Measurements from ENCODE around the gene SIN3B.

SIN3B gene

GRCh38 chr19:16892868-16893685 is 63.9 kb downstream of the SIN3B start:
- Histone ChIP-seq H3K4me3 (ENCODE audit: low read depth in 1 of 2, low read length in 2 of 2) (no peak overlapping the region), H3K36me3 (ENCODE audit: insufficient read depth, low read length) (no peaks in the 10 kb centered on the region), H3K27me3 (ENCODE audit: control insufficient read depth in 1 of 2, insufficient read depth in 2 of 2, low read length in 2 of 2) (peaks cover 0 to 27% of the 10 kb centered on the region in 2 donors), H3K4me1 (ENCODE audit: insufficient read depth, low read length) (no peaks in the 10 kb centered on the region), H3K9ac (ENCODE audit: low read length) (no peak overlapping the region), H3K9me3 (ENCODE audit: low read length) (no peaks in the 10 kb centered on the region), H3K27ac (ENCODE audit: low read depth, low read length) (no peak overlapping the region)

GRCh38 chr19:16893686-16893989 is 64.4 kb downstream of the SIN3B start:
- Histone ChIP-seq H3K27ac (ENCODE audit: low read depth, low read length) (no peak overlapping the region), H3K9ac (ENCODE audit: low read length) (no peak overlapping the region), H3K9me3 (ENCODE audit: low read length) (no peaks in the 10 kb centered on the region), H3K27me3 (ENCODE audit: control insufficient read depth in 1 of 2, insufficient read depth in 2 of 2, low read length in 2 of 2) (peaks cover 0 to 26% of the 10 kb centered on the region in 2 donors), H3K4me3 (ENCODE audit: low read depth in 1 of 2, low read length in 2 of 2) (no peak overlapping the region), H3K4me1 (ENCODE audit: insufficient read depth, low read length) (no peaks in the 10 kb centered on the region), H3K36me3 (ENCODE audit: insufficient read depth, low read length) (no peaks in the 10 kb centered on the region)

GRCh38 chr19:16894080-16894479 is 64.9 kb downstream of the SIN3B start:
- Histone ChIP-seq H3K27ac (ENCODE audit: low read depth, low read length) (no peak overlapping the region), H3K27me3 (ENCODE audit: control insufficient read depth in 1 of 2, insufficient read depth in 2 of 2, low read length in 2 of 2) (peaks cover 0 to 21% of the 10 kb centered on the region in 2 donors), H3K9me3 (ENCODE audit: low read length) (no peaks in the 10 kb centered on the region), H3K9ac (ENCODE audit: low read length) (no peak overlapping the region), H3K4me1 (ENCODE audit: insufficient read depth, low read length) (no peaks in the 10 kb centered on the region), H3K36me3 (ENCODE audit: insufficient read depth, low read length) (no peaks in the 10 kb centered on the region), H3K4me3 (ENCODE audit: low read depth in 1 of 2, low read length in 2 of 2) (no peak overlapping the region)

- Histone ChIP-seq H3K9me3 (ENCODE audit: low read length) (no peaks in the 10 kb centered on the region), H3K27ac (ENCODE audit: low read depth, low read length) (no peak overlapping the region)
Measured at GRCh38 chr19:16895467-16896145, 66.4 kb downstream of the SIN3B start.

GRCh38 chr19:16896146-16897028 is 67.2 kb downstream of the SIN3B start:
- Histone ChIP-seq H3K4me3 (ENCODE audit: low read depth in 1 of 2, low read length in 2 of 2) (peak overlapping the region in 1 of 2 donors; percentile 38), H3K9me3 (ENCODE audit: low read length) (no peaks in the 10 kb centered on the region), H3K9ac (ENCODE audit: low read length) (no peak overlapping the region), H3K27me3 (ENCODE audit: control insufficient read depth in 1 of 2, insufficient read depth in 2 of 2, low read length in 2 of 2) (peaks cover 0 to 18% of the 10 kb centered on the region in 2 donors), H3K27ac (ENCODE audit: low read depth, low read length) (no peak overlapping the region), H3K4me1 (ENCODE audit: insufficient read depth, low read length) (no peaks in the 10 kb centered on the region), H3K36me3 (ENCODE audit: insufficient read depth, low read length) (no peaks in the 10 kb centered on the region)

More at GRCh38 chr19:16895467-16896145, 66.4 kb downstream of the SIN3B start:
- H3K36me3 ChIP-seq (ENCODE audit: insufficient read depth, low read length) = no peaks in the 10 kb centered on the region
- H3K9ac ChIP-seq (ENCODE audit: low read length) = no peak overlapping the region
- H3K4me1 ChIP-seq (ENCODE audit: insufficient read depth, low read length) = no peaks in the 10 kb centered on the region
- H3K4me3 ChIP-seq (ENCODE audit: low read depth in 1 of 2, low read length in 2 of 2) = no peak overlapping the region
- peaks cover 0 to 18% of the 10 kb centered on the region in 2 donors for H3K27me3 ChIP-seq (ENCODE audit: control insufficient read depth in 1 of 2, insufficient read depth in 2 of 2, low read length in 2 of 2)

- no peaks in the 10 kb centered on the region for H3K9me3 ChIP-seq (ENCODE audit: low read length)
- H3K27me3 ChIP-seq (ENCODE audit: control insufficient read depth in 1 of 2, insufficient read depth in 2 of 2, low read length in 2 of 2) = peaks cover 0 to 18% of the 10 kb centered on the region in 2 donors
- peak overlapping the region; percentile 23 to 64 for H3K4me3 ChIP-seq (ENCODE audit: low read depth in 1 of 2, low read length in 2 of 2)
- no peak overlapping the region for H3K9ac ChIP-seq (ENCODE audit: low read length)
- no peaks in the 10 kb centered on the region for H3K36me3 ChIP-seq (ENCODE audit: insufficient read depth, low read length)
- no peak overlapping the region for H3K27ac ChIP-seq (ENCODE audit: low read depth, low read length)
- no peaks in the 10 kb centered on the region for H3K4me1 ChIP-seq (ENCODE audit: insufficient read depth, low read length)
Measured at GRCh38 chr19:16897029-16897855, 68.0 kb downstream of the SIN3B start.

- Histone ChIP-seq H3K4me3 (ENCODE audit: low read depth in 1 of 2, low read length in 2 of 2) (peak overlapping the region; percentile 23 to 64), H3K27me3 (ENCODE audit: control insufficient read depth in 1 of 2, insufficient read depth in 2 of 2, low read length in 2 of 2) (peaks cover 0 to 18% of the 10 kb centered on the region in 2 donors), H3K36me3 (ENCODE audit: insufficient read depth, low read length) (no peaks in the 10 kb centered on the region), H3K9me3 (ENCODE audit: low read length) (no peaks in the 10 kb centered on the region), H3K9ac (ENCODE audit: low read length) (no peak overlapping the region), H3K27ac (ENCODE audit: low read depth, low read length) (no peak overlapping the region), H3K4me1 (ENCODE audit: insufficient read depth, low read length) (no peaks in the 10 kb centered on the region)
Measured at GRCh38 chr19:16897856-16898161, 68.6 kb downstream of the SIN3B start.

GRCh38 chr19:16898361-16899015 is 69.3 kb downstream of the SIN3B start:
- no peaks in the 10 kb centered on the region for H3K9me3 ChIP-seq (ENCODE audit: low read length)
- H3K27me3 ChIP-seq (ENCODE audit: control insufficient read depth in 1 of 2, insufficient read depth in 2 of 2, low read length in 2 of 2) = peaks cover 0 to 18% of the 10 kb centered on the region in 2 donors
- no peaks in the 10 kb centered on the region for H3K36me3 ChIP-seq (ENCODE audit: insufficient read depth, low read length)
- H3K4me3 ChIP-seq (ENCODE audit: low read depth in 1 of 2, low read length in 2 of 2) = no peak overlapping the region
- no peak overlapping the region for H3K9ac ChIP-seq (ENCODE audit: low read length)
- no peak overlapping the region for H3K27ac ChIP-seq (ENCODE audit: low read depth, low read length)
- H3K4me1 ChIP-seq (ENCODE audit: insufficient read depth, low read length) = no peaks in the 10 kb centered on the region

- H3K9me3 ChIP-seq (ENCODE audit: low read length) = no peaks in the 10 kb centered on the region
- no peak overlapping the region for H3K27ac ChIP-seq (ENCODE audit: low read depth, low read length)
- peaks cover 0 to 11% of the 10 kb centered on the region in 2 donors for H3K27me3 ChIP-seq (ENCODE audit: control insufficient read depth in 1 of 2, insufficient read depth in 2 of 2, low read length in 2 of 2)
- no peak overlapping the region for H3K9ac ChIP-seq (ENCODE audit: low read length)
- no peaks in the 10 kb centered on the region for H3K4me1 ChIP-seq (ENCODE audit: insufficient read depth, low read length)
- H3K36me3 ChIP-seq (ENCODE audit: insufficient read depth, low read length) = no peaks in the 10 kb centered on the region
- H3K4me3 ChIP-seq (ENCODE audit: low read depth in 1 of 2, low read length in 2 of 2) = no peak overlapping the region
Measured at GRCh38 chr19:16899566-16900075, 70.4 kb downstream of the SIN3B start.

- Histone ChIP-seq H3K4me1 (ENCODE audit: insufficient read depth, low read length) (no peaks in the 10 kb centered on the region), H3K36me3 (ENCODE audit: insufficient read depth, low read length) (no peaks in the 10 kb centered on the region), H3K4me3 (ENCODE audit: low read depth in 1 of 2, low read length in 2 of 2) (no peak overlapping the region), H3K27ac (ENCODE audit: low read depth, low read length) (no peak overlapping the region), H3K9ac (ENCODE audit: low read length) (no peak overlapping the region), H3K9me3 (ENCODE audit: low read length) (no peaks in the 10 kb centered on the region), H3K27me3 (ENCODE audit: control insufficient read depth in 1 of 2, insufficient read depth in 2 of 2, low read length in 2 of 2) (no peaks in the 10 kb centered on the region)
Measured at GRCh38 chr19:16901491-16902175, 72.4 kb downstream of the SIN3B start.
